MCF 10A (cell line): ENCODE measurements around the gene SLC6A3. TPM values are rescaled to one million over a fixed set of nuclear protein-coding genes. Genes with fewer than 3 reads are reported as not detected.

Experiments used
- BruUV-seq: library from RNA; stranded (reverse); fragments of 400-500 nt; replicated peaks from 2 replicates; lab custom pipeline; 2021; lab: Mats Ljungman, UMichigan
- CTCF ChIA-PET: fragments of 300-600 bp; sonication (Branson Sonifier 250); formaldehyde crosslinking; extraction: SDS; loops from one replicate; lab custom pipeline; 2021; ENCODE audit warnings: antibody characterized with exemption, inconsistent platforms; lab: Yijun Ruan, JAX
- POLR2A ChIA-PET: fragments of 300-600, 350-650 bp; sonication (Branson Sonifier 250); formaldehyde crosslinking; extraction: SDS; loops from one replicate; lab custom pipeline; 2020; ENCODE audit warnings: antibody characterized with exemption, inconsistent platforms; lab: Yijun Ruan, JAX
- DNase-seq: peaks from one replicate; pipeline ENCODE4 v3.0.0-alpha.2; 2018; ENCODE audit not compliant: unreplicated experiment
- H3K27ac Mint-ChIP-seq: one replicate; pipeline ENCODE4 v1.8.0; 2022; ENCODE audit warnings: mild to moderate bottlenecking, low read depth, mixed read lengths; ENCODE audit not compliant: unreplicated experiment
- H3K27me3 Mint-ChIP-seq: one replicate; pipeline ENCODE4 v1.8.0; 2022; ENCODE audit warnings: mixed read lengths; ENCODE audit not compliant: insufficient read depth, unreplicated experiment
- H3K36me3 Mint-ChIP-seq: one replicate; pipeline ENCODE4 v1.8.0; 2022; ENCODE audit warnings: mild to moderate bottlenecking, moderate library complexity, mixed read lengths; ENCODE audit not compliant: insufficient read depth, unreplicated experiment
- H3K4me1 Mint-ChIP-seq: one replicate; pipeline ENCODE4 v1.8.0; 2022; ENCODE audit warnings: mixed read lengths; ENCODE audit not compliant: insufficient read depth, unreplicated experiment
- H3K4me3 Mint-ChIP-seq: one replicate; pipeline ENCODE4 v1.8.0; 2022; ENCODE audit warnings: mild to moderate bottlenecking, moderate library complexity, mixed read lengths; ENCODE audit not compliant: unreplicated experiment
- H3K9me3 Mint-ChIP-seq: one replicate; pipeline ENCODE4 v1.8.0; 2022; ENCODE audit warnings: mixed read lengths; ENCODE audit not compliant: unreplicated experiment
- CTCF ChIP-seq: fragments of 200-600 bp; IDR thresholded peaks from one replicate; pipeline ENCODE4 v1.8.0; 2022; ENCODE audit warnings: antibody characterized with exemption, mild to moderate bottlenecking; ENCODE audit not compliant: unreplicated experiment
- intact Hi-C: fragments of 100-400 bp; cut with micrococcal nuclease; formaldehyde crosslinking; loops from 2 replicates; pipeline ENCODE4 v1.14.1; 2022
- total RNA-seq: library from RNA; stranded (reverse); gene quantifications from 2 replicates; pipeline ENCODE4 v1.2.3, GENCODE V29; 2022

SLC6A3 gene
- total RNA-seq, 1 experiment from 2014 or later: not detected

- Mint-ChIP-seq H3K9me3 (peaks cover 7% of the 10 kb centered on the region), H3K4me1 (no peaks in the 10 kb centered on the region), H3K27me3 (no peaks in the 10 kb centered on the region), H3K4me3 (no peak overlapping the region), H3K27ac (no peak overlapping the region), H3K36me3 (peaks cover 29% of the 10 kb centered on the region)
- POLR2A ChIA-PET: no interaction called here
- CTCF ChIA-PET: interaction anchor here (0.7 to 1.4 kb wide), 3 partner anchors 11 to 34 kb away, joined by 3 to 5 read pairs (median 5); no protein-coding TSS in a partner anchor
- no peak for TF ChIP-seq CTCF
- BruUV-seq: no TSS peak
- no peak for DNase-seq
- intact Hi-C loops: no loop called here
Observed at GRCh38 chr5:1468629-1469527, 23.6 kb upstream of the SLC6A3 start.

GRCh38 chr5:1468247-1468612 is 23.0 kb upstream of the SLC6A3 start:
- Mint-ChIP-seq H3K4me1 (no peaks in the 10 kb centered on the region), H3K27ac (no peak overlapping the region), H3K36me3 (peaks cover 34% of the 10 kb centered on the region), H3K9me3 (peaks cover 7% of the 10 kb centered on the region), H3K4me3 (no peak overlapping the region), H3K27me3 (no peaks in the 10 kb centered on the region)
- BruUV-seq: no TSS peak
- intact Hi-C loops: no loop called here
- no peak for DNase-seq
- ChIA-PET POLR2A (no interaction called here), CTCF (interaction anchor here (0.6 to 1.4 kb wide), 5 partner anchors 11 to 177 kb away, joined by 3 to 5 read pairs (median 4); no protein-coding TSS in a partner anchor)
- TF ChIP-seq CTCF: peak; percentile 15

GRCh38 chr5:1467341-1468246 is 22.4 kb upstream of the SLC6A3 start:
- H3K27ac Mint-ChIP-seq: no peak overlapping the region
- no peaks in the 10 kb centered on the region for H3K4me1 Mint-ChIP-seq
- H3K36me3 Mint-ChIP-seq: peaks cover 32% of the 10 kb centered on the region
- H3K4me3 Mint-ChIP-seq: no peak overlapping the region
- POLR2A ChIA-PET: no interaction called here
- intact Hi-C loops: no loop called here
- no peaks in the 10 kb centered on the region for H3K27me3 Mint-ChIP-seq
- CTCF ChIA-PET: interaction anchor here (0.6 to 1.4 kb wide), 5 partner anchors 12 to 178 kb away, joined by 3 to 5 read pairs (median 4); no protein-coding TSS in a partner anchor
- no peak for DNase-seq
- peaks cover 7% of the 10 kb centered on the region for H3K9me3 Mint-ChIP-seq
- BruUV-seq: no TSS peak
- no peak for TF ChIP-seq CTCF
